C4-2B (cell line): Measurements from ENCODE around the gene EZR.

Experiments
- ZFX ChIP-seq: fragments of 450-650 bp; IDR thresholded peaks from 2 replicates; pipeline ENCODE4 v1.6.1; 2017
- TF ChIP-seq, protein P1 (sequence below): fragments of 450-650 bp; conservative IDR thresholded peaks from 2 replicates; pipeline ENCODE4 v1.5.1; 2017; ENCODE audit warnings: mild to moderate bottlenecking

DNA sequence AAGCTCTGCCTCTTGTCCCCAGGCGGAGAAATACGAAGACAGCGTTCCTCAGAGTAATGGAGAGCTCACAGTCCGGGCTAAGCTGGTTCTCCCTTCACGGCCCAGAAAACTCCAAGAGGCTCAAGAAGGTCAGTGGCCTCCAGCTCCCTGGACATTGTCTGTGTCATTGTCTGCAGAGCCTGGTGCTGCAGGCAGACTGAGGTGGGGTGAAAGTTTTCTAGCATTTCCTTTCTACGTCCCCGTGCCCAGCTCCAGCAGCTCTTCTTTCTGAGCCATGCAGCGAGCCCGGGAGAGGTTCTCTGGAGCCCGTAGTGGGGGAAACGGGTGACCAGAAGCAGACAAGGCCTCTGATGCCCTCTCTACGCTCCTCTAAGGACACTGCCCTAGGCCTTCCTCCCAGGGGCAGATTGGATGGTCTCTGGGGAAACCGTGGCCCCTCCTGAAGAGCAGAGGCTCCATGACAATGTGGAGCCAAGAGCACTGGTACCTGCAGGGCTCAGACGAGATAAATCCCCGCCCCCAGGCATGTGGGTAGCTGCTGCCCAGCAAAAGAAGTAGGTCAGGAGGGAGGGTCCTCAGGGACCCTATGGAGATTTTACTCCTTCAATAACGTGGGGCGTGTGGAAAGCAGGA lies 58.4 kb downstream of the EZR start:
- TF ChIP-seq, protein P1, sequence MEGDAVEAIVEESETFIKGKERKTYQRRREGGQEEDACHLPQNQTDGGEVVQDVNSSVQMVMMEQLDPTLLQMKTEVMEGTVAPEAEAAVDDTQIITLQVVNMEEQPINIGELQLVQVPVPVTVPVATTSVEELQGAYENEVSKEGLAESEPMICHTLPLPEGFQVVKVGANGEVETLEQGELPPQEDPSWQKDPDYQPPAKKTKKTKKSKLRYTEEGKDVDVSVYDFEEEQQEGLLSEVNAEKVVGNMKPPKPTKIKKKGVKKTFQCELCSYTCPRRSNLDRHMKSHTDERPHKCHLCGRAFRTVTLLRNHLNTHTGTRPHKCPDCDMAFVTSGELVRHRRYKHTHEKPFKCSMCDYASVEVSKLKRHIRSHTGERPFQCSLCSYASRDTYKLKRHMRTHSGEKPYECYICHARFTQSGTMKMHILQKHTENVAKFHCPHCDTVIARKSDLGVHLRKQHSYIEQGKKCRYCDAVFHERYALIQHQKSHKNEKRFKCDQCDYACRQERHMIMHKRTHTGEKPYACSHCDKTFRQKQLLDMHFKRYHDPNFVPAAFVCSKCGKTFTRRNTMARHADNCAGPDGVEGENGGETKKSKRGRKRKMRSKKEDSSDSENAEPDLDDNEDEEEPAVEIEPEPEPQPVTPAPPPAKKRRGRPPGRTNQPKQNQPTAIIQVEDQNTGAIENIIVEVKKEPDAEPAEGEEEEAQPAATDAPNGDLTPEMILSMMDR, result no peak
- no peak for TF ChIP-seq ZFX
